HG03432 (cell line): ENCODE data around the gene SKI.
"Not testable (repeated sequence)": the region's sequence is repeated elsewhere in the genome, so short reads cannot be mapped to it uniquely, and the experiment has no call there.

ENCODE experiments used
- ATAC-seq: cut with Tn5 transposase; IDR thresholded peaks from one replicate; pipeline ENCODE4 v1.9.1; 2021; ENCODE audit warnings: mild to moderate bottlenecking, moderate library complexity; ENCODE audit not compliant: unreplicated experiment

The SKI gene

DNA sequence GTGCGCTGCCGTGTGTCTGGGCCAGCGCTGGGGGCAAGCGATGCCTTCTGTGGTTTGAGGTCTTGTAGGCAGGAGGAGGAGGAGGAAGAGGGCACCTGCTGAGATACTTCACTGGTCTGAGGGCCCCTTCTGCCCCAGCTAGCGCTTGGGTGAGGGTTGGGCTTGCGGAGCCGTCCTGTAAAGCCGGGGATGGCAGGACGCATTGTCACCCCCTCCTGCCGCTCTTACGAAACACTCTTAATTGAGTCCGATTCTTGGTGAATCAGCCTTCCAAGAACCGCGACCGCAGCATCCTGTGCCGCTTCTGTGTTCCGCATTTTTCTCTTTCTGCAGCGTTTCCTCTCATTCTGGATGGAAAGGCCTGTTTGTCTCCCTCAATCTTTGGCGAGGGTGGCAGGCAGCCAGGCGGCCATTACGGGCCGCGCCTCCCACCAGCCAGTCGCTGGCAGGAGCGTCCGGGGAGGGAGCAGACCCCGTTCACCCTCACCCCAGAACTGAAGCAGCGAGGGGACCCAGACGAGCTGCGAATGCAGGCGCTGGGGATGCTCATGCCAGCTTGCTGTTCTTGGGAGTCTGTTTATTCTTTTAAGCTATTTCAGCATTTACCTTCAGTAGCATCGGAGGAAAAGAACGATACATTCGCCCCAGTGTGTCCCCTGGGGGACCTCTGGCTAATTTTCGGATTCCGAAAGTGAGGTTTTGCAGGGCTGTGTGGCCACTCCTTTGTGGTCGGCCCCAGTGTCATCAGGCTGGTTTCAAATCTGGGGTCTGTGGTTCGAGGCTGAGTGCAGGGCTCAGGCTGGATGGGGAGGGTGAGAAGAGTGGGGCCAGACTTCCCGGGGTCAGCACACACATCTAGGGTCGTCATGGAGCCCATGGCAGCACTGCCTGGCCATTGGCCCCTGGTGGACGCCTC is 62.7 kb downstream of the SKI start:
- ATAC-seq, result peak; percentile 54

DNA sequence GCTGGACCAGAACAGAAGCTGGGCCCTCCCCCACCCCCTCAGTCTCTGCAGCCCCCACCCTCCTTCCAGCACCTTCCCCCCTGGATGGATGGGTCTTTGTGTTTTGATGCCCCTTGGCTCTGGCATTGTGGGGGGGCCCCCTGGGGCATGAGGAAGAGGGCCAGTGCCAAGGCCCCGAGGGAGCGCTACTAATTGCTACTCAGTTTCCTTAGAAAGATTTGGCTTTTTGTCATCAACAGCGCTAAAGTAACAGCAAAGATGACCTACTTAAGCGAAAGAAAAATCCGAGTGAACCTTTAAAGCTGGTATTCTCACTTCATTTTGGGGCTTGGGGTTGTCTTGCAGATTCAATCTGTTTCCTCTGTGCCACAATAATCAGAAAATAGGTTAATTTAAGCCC is 63.5 kb downstream of the SKI start:
- no peak for ATAC-seq

DNA sequence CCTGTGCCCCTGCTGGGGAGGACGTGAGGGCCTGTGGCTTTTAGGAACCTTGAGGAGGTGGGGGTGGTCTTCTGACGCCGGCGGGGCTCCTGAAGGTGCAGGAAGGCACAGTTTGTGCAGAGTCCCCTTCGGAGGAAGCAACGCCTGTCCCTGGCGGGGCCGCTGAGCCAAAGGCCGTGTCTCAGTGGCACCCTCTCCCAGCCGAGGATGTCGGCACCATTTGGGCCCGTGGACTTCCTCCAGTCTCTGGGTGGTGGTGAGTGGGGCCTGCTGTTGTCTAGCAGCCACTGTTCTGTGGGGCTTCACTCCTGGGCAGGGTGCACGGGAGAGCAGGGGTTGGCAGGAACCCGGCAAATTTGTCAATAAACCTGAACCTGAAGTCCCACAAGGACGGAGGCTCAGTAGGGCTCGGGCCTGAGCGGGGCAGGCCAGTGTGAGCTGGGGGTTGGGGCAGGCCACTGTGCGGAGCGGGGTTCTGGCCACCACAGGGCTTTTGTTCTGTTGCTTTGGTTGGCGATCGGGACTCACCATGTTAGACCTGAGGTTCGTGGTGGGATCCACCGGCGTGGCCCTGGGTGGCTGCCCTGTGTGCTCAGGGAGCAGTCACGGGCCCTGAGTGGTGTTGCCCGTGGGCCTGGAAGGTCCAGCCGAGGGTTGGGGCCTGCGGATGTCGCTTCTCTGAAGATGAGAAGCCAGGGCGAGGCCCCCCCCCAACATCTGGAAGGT is 64.8 kb downstream of the SKI start:
- no peak for ATAC-seq

DNA sequence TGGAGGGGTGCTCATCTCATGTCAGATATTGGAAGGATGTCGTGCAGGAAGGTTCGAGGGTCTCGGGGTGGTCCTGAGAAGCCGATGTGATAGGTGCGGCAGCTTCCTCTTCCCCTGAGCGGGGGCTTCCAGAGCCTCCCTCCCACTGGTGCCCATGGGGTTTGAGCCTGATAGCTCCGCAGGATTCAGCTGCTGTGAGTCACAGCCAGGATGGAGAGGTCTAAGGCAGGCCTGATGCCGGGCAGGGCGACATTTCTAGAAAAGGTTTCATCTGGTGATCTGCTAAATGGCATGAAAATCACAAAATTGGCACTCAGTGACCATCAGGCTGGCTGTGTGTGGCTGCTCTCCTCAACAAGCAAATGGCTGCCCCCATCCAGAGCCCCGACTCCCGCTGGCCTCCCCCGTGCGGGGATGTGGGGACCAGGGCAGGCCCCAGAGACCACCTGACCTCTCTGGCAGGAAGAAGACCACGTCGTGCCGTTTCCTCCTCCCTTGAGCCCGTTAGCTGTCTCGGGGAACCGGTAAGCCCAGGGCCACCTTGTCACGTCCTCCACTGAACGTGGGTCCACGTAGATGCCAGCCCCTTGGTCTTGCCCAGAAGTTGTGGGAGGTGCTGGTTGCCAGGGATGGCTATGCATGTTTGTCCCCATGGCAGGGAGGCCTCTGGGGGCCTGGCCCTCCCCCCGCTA is 66.1 kb downstream of the SKI start:
- no peak for ATAC-seq

DNA sequence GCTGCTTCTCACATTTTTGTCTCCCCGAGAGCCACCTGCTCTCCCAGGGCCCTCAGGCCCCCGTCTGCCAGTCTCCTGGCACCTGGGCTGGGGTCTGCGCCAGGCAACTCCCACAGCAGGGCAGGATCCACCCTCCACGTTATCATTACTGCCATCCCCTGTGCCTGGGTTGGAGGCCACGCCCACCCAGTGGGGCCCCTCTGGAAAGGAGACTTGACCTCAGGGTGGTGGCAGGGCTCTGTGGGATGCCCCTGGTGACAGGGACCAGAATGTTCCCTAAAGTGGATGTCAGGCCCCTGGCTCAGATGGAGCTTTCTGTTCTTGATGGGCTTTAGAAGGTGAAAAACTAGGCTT is 66.6 kb downstream of the SKI start:
- no peak for ATAC-seq

DNA sequence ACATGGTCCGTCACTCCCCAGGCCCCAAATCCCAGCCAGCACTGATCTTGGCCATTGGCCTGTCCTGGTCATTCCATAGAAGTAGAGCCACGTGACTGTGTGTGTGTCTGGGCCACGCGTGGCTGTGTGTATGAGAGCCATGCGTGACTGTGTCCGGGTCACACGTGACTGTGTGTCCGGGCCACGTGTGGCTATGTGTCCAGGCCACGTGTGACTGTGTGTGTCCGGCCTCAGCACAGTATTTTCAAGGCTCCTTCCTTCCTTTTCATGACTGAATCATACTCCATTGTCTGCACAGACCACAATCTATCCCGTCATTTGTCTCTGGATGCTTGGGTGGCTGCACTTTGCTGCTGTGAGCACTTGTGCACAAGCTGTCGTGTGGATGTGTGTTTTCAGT is 67.4 kb downstream of the SKI start:
- ATAC-seq, result no peak

DNA sequence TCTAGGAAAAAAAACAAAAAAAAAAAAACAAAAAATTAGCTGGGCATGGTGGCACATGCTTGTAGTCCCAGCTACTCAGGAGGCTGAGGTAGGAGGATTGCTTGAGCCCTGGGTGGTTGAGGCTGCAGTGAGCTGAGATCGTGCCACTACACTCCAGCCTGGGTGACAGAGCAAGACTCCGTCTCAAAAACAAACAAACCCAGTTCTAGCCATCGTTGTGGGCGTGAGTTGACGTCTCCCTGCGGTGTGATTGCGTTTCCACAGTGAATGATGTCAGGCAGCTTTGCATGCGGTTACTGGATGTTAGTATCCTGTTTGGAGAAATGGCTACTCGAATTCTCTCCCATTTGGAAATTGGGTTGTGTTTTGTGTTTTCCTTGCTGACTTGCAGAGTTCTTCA is 68.1 kb downstream of the SKI start:
- not testable (repeated sequence) for ATAC-seq

DNA sequence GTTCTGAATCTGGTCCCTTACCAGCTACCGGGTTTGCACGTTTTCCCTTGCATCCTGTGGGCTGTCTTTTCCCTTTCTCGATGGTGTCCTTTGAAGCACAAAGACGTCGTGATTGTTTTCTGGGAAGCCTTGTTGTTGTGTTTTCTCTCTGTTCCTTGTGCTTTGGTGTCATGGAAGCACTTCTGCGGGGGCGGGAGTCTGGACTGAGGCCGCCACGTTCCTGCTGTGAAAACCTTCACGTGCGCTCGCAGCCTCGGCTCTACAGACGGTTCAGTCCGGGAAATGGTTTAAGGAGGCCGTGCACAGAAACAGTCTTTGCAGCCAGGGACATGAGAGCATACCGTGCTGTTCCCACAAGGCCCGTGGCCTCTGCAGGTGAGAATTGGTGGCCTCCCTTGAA is 68.5 kb downstream of the SKI start:
- ATAC-seq, result no peak

DNA sequence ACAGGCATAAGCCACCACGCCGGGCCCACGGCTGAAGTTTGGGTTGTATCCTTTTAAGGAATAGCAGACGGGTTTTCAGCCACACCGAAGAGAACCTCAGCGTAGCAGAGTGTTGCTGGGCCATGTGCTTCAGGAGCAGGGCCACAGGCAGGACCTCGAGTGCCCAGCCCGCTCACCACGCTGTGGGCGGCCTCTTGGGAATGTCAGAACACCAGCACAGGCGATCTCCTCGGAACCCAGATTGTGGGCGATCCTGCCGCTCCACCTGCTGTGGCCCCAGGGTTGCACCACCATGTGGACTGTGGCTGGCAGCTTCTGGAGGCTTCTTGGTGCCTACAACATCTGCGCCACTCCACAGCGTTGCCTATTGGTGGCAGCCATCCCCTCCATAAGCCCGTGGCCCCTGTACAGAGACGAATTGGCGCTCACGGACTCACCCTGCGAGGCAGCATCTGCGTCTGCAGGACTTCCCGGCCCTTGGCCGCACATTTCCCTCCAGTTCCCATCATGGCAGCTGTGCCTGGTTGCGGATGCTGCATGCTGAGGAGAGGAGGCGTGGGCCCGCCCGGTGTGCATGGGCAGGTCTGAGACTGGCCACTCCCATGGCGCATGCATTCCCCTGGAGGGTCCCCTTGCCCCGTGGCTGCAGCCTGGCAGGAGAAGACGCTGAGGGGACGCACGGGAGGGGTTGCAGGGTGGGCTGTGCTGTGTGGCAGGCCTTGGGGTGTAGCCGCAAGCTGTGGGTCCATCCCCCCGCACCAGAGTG is 69.3 kb downstream of the SKI start:
- no peak for ATAC-seq

DNA sequence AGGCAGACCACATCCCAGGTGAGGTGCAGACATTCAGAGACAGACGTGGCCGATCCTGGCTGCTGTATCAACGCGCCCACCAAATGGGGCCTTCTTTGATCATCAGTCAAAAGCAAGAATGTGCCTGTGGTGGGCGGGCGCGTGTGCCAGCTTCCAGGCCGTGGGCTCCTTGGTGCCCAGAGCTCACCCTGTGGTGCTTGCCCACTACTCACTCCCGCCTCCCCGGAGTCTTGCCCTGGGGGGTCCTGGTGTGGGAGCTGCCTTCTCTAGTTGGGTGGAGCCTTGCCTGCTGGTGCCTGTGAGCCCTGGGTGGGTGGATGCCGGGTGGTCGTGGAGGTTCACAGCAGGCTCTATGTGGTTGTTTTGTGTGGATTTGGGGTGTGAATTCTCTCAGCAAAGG is 70.6 kb downstream of the SKI start:
- no peak for ATAC-seq

DNA sequence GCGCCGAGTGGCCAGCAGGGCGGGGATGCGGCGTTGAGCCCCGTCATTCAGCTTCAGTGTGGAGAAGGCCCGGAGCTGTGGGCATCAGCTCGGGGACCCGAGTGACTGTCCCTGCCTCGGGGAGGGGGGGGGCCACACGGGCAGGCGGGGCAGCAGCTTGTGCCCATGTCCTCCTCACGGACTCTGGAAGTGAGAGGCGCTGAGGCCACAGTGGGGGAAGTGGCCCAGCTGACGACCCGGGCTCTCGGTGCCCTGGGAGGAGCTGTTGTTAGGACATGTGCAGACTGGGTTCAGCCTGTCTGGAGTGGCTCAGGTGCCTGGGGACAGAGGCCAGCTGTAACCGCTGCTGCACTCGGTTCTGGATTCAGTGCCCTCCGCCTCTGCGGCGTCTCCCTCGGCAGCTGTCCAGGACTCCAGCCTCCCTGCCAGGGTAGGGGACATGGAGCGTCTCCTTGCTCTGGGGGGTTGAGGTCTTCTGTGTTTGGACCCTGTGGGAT is 71.1 kb downstream of the SKI start:
- no peak for ATAC-seq

DNA sequence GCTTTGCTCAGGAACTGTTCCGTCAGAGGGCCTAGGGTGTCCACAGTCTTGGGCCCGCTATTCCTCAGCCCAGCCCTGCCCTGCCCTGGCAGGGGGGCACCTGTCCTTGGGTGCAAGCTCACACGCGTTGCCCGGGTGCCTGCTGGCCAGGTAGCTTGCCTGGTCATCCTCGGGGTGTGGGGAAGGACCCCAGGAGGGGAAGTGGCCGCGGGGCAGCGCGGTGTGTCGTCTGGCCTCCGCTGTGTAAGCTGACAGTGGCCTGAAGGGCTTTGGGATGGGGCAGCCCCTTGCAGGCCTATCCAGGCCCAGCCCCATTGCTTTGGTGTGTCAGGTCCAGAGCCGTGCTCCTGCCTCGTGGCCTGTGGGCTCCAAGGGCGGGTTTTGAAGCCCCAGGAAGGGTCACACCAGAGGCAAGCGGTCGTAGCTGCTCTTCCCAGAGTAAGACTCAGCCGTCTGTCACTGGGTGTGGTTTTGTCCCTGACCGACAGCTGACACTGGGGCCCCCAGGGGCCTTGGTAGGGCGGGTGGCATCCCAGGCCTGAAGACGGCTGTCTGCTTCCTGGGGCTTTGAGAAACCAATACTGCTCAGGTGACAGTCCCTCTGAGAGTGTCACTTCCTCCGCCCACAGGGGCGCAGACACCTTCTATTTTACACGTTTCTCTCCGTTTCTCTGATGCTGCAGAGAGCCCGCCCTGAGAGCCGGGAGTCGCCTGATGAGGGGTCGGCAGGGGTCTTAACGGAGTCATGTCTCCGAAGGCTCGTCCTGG is 72.1 kb downstream of the SKI start:
- ATAC-seq, result peak; percentile 74

DNA sequence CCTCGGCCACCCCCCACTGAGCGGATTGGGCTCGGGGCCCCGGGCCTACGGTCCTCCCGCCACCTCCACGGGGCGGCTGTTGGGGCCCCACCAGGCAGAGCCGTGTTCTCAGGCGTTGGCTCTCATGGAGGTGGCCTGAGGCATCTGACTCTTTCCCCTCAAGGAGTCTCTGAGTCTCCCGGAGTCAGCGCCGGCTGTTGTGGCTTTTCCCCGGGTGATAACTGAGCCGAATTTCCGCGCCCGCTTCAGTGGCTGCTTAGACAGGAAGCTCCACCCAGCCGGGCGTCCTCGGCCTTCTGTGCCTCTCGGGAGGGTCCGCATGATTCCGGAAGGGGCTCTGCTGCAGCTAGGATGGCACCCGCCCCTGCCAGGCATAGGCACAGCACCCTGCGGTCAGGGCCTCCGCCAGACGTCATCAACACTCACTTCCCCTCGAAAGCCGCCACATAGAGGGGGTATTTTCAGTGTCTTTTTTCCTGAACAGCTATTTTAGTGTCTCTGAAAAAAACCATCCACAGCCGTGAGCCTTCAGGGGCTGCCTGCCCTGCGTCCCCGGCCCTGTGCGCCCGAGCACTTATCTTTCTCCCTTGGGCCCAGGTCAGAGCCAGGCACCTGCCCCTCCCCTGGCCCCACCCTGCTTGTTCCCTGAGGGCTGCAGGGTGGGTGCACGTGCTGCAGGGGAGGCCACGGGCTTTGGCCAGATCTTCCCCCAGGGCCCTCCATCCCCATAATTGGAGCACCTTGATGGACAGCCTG is 72.9 kb downstream of the SKI start:
- ATAC-seq, result peak; percentile 55

DNA sequence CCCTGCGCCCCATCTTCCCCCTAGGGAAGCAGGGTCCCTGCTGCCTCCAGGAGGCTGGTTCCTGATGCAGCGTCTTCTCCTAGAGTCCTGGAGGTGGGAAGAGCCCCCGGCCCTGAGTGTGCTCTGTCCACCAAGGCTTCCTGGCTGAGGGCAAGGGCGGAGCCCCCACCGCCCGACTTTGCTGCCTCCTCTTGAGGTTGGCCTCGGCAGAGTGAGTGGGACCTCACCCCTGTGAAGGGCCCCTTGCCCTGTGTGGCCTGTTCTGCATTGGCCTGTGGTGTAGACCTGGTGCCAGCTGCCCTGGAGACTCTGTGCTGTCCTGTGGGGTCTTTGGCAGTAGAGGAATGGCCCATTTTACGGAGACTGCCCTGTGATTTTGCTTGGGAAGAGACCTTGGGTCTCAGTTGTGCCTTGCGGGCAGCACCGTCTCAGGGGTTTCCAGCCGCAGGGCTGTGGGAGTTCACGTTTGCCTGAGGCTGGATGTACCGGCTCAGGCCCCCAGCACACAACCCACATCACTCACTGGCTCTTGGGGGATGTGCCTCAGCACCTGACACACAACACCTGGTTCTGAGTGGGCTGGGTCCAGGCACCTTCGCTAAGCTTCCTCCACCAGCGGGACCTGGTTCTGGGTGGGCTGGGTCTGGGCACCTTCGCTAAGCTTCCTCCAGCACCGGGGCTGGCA is 73.6 kb downstream of the SKI start:
- no peak for ATAC-seq

DNA sequence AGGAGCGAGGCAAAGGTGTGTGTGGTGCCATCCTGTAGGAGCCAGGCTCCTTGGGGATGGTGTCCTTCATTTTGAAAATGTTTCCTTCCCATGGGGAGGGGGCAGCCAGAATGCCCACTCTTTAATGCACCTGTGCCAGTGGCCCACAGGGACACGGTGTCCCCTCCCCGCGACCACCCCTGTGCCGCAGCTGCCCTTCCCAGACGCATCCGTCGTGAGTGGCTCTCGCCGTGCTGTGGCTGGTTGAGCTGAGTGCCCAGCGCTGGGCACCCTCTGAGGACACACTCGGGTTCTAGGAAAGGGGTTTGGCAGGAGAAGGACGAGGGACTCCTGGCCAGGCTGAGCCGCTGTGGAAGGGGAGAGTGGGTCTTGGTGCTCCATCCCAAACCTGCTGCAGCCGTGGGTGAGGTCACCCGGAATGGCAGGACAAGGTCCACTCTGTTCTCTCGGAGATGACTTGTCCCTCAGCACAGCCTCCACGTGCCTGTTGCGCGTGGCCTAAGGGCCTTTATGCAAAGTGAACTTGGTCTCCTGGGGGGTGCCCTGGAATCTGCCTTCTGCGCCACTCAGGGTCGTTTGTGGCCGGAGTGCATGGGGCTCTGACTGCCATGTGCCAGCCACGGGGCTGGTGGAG is 74.3 kb downstream of the SKI start:
- ATAC-seq, result no peak

DNA sequence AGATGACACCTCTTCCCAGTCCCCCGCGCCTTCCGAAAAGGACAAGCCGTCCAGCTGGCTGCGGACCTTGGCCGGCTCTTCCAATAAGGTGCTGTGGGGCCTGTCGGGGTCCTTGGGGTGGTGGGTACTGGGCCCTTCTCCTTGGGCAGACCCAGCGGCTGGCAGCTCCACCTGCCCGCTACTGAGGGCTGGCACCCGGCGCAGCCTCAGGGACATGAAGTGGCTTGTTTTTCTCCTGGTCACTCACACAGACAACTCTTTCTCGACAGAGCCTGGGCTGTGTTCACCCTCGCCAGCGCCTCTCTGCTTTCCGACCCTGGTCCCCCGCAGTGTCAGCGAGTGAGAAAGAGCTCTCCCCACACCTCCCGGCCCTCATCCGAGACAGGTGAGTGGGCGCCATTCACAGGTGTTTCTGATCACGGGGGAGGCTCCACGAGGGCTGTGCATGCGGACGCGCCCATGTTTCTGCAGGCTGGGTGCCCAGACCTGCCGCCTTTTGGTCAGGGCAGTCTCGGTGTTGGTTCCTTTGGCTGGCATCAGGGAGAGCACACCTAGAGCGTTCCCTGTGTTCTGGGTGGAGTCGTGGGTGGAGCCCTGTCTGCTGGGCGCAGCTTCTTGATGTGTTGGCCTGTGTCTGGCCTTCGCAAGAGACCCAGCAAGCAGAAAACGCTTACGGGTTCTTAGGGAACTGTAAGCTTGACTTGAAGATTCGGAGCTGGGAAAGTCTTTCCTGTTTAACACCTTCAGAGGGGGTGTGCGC is 75.1 kb downstream of the SKI start:
- no peak for ATAC-seq

DNA sequence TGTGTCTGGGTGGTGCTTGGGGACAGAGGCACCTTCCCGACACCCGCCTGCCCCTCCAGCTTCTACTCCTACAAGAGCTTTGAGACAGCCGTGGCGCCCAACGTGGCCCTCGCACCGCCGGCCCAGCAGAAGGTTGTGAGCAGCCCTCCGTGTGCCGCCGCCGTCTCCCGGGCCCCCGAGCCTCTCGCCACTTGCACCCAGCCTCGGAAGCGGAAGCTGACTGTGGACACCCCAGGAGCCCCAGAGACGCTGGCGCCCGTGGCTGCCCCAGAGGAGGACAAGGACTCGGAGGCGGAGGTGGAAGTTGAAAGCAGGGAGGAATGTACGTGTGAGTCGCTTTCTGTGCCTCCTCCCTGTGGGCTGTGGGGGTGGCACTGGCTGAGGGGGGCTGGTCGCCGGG is 75.7 kb downstream of the SKI start:
- no peak for ATAC-seq

DNA sequence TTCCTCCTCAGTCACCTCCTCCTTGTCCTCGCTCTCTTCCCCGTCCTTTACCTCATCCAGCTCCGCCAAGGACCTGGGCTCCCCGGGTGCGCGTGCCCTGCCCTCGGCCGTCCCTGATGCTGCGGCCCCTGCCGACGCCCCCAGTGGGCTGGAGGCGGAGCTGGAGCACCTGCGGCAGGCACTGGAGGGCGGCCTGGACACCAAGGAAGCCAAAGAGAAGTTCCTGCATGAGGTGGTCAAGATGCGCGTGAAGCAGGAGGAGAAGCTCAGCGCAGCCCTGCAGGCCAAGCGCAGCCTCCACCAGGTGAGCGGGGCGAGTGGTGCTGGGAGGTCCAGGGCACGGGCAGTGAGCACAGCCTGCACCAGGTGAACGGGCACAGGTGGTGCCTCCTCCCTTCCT is 76.2 kb downstream of the SKI start:
- no peak for ATAC-seq
